Measurements from ENCODE around the gene JUNB. TPM values are rescaled to one million over a fixed set of nuclear protein-coding genes. Genes with fewer than 3 reads are reported as not detected.

JUNB gene
- total and polyA plus RNA-seq, 10 of the 15 experiments (the other 5 are each of a cell fraction or from before 2014, with no cell fraction given), result 0.55 to 144 (median 68.3) TPM

GRCh38 chr19:12789098-12789903 is 2.0 kb upstream of the JUNB start (continued):
- no peak for TF ChIP-seq SUZ12 (IDR thresholded peaks at IDR 0.05; ENCODE audit: unreplicated experiment)
- peak; percentile 31 for TF ChIP-seq BCL3 (IDR thresholded peaks at IDR 0.05; ENCODE audit: borderline replicate concordance, insufficient read depth, low read depth, low read length, poor library complexity, severe bottlenecking)
- TF ChIP-seq EP300 (IDR thresholded peaks at IDR 0.05; ENCODE audit: borderline replicate concordance in 1 of 2, control insufficient read depth in 1 of 2, low read depth in 2 of 2, low read length in 2 of 2), result no peak
- TF ChIP-seq TCF3 (IDR thresholded peaks at IDR 0.05; ENCODE audit: borderline replicate concordance, insufficient read depth, low read depth, low read length), result 0 out of 2 replicates have a peak, but pooled peaks have one; percentile 8
- 0 out of 2 replicates have a peak, but pooled peaks have one; percentile 12 for TF ChIP-seq NR2C1 (IDR thresholded peaks at IDR 0.05)
- TF ChIP-seq ZNF24 (IDR thresholded peaks at IDR 0.05), result no peak
- TF ChIP-seq SPI1 (IDR thresholded peaks at IDR 0.05; ENCODE audit: borderline replicate concordance, insufficient read depth, low read depth, low read length), result no peak
- no peak for TF ChIP-seq MEF2A (IDR thresholded peaks at IDR 0.05; ENCODE audit: insufficient read depth, low read depth, low read length)
- TF ChIP-seq IKZF2 (IDR thresholded peaks at IDR 0.05), result peak in 1 of 2 experiments; percentile 9; a peak in 1 of 4 replicates
- no peak for TF ChIP-seq CBX3 (IDR thresholded peaks at IDR 0.05; ENCODE audit: borderline replicate concordance, low read depth)
- no peak for TF ChIP-seq E2F8 (IDR thresholded peaks at IDR 0.05; ENCODE audit: low read depth, partially characterized antibody)
- no peak for TF ChIP-seq JUND (IDR thresholded peaks at IDR 0.05; ENCODE audit: low read depth, low read length)
- TF ChIP-seq HCFC1 (IDR thresholded peaks at IDR 0.05; ENCODE audit: low read length), result no peak
- TF ChIP-seq ESRRA (IDR thresholded peaks at IDR 0.05; ENCODE audit: low read length), result 0 out of 2 replicates have a peak, but pooled peaks have one; percentile 30
- no peak for TF ChIP-seq TBL1XR1 (IDR thresholded peaks at IDR 0.05; ENCODE audit: low read depth, low read length)
- TF ChIP-seq NKRF (conservative IDR thresholded peaks at IDR 0.05), result peak; percentile 37; the same call in 1 of the 2 replicates
- no peak for TF ChIP-seq RAD51 (IDR thresholded peaks at IDR 0.05)
- TF ChIP-seq ZNF687 (IDR thresholded peaks at IDR 0.05), result peak; percentile 28; the same call in 1 of the 2 replicates

Measured in GM12878 (cell line).